Lower lobe of right lung (tissue), 2 donors: ENCODE measurements around the gene ZMIZ1. TPM values are rescaled to one million over a fixed set of nuclear protein-coding genes. Genes with fewer than 3 reads are reported as not detected.
"Not testable (repeated sequence)": the region's sequence is repeated elsewhere in the genome, so short reads cannot be mapped to it uniquely, and the experiment has no call there.

Experiments used
- ATAC-seq, 2 donors: fragments of 200-7000 bp; cut with Tn5 transposase; one replicate each; pipeline ENCODE4 v1.9.1; 2020 to 2022; ENCODE audit warnings: mild to moderate bottlenecking in 2 of 2, moderate library complexity in 2 of 2
- DNase-seq: peaks from one replicate; pipeline ENCODE4 v3.0.0-alpha.2; 2020
- H3K27ac ChIP-seq: fragments of 200-600 bp; one replicate; pipeline ENCODE4 v1.8.0; 2022
- H3K27me3 ChIP-seq: fragments of 200-600 bp; one replicate; pipeline ENCODE4 v1.8.0; 2022; ENCODE audit warnings: low read depth
- H3K36me3 ChIP-seq: fragments of 200-600 bp; one replicate; pipeline ENCODE4 v1.8.0; 2022; ENCODE audit warnings: mild to moderate bottlenecking
- H3K4me1 ChIP-seq: fragments of 200-600 bp; one replicate; pipeline ENCODE4 v1.8.0; 2022
- H3K4me3 ChIP-seq: fragments of 200-600 bp; one replicate; pipeline ENCODE4 v1.8.0; 2022; ENCODE audit warnings: mild to moderate bottlenecking
- H3K9me3 ChIP-seq: fragments of 200-600 bp; one replicate; pipeline ENCODE4 v1.8.0; 2022
- intact Hi-C: fragments of 100-400 bp; cut with DNase I; formaldehyde crosslinking; loops from one replicate; pipeline ENCODE4 v1.11.0; 2022
- total RNA-seq: library from RNA; stranded (reverse); fragmentation: NEBNext Ultra II Directional; extraction: Animal tissue kit (Norgen Biotek cat#: 25700); gene quantifications from one replicate; pipeline ENCODE4 v1.2.1, GENCODE V29; 2021
- TF ChIP-seq, protein P1 (sequence below): fragments of 200-600 bp; IDR thresholded peaks from one replicate; pipeline ENCODE4 v1.8.0; 2022; ENCODE audit warnings: antibody characterized with exemption, mild to moderate bottlenecking
- donor health status: DM: no; HTN: yes; CAD: no; lungs with severe emphysema.

ZMIZ1 gene
- total RNA-seq, 1 donor from 2014 or later, result 102 TPM

DNA sequence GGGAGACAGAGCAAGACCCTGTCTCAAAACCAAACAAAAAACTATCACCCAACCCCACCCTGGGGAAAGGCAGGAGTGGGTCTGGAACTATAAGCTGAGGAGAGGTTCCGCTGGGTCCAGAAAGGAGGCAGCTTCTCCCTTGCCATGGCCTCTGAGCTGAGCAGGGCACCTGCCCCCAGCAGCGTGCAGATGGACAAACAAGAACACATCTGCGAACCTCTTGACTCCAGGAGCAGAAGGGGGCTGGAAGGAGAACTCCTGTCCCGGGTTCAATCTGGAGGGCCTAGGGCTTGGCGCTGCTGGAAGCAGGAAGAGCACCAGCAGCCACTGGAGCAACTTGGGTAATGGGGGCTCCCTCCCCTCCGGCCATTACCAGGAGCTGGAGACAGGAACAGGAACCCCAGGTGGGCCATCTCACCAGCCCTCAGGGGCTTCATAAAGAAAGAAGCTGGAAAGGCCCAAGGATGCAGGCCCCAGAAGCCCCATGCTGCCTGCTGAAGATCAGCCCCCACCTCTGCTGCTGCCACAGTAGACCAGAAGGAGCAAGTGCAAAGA, 259.5 kb downstream of the ZMIZ1 start:
- ATAC-seq, result no peak
- no peak overlapping the region for H3K27ac ChIP-seq
- peaks cover 7% of the 10 kb centered on the region for H3K4me1 ChIP-seq
- no peak overlapping the region for H3K4me3 ChIP-seq
- TF ChIP-seq, protein P1, sequence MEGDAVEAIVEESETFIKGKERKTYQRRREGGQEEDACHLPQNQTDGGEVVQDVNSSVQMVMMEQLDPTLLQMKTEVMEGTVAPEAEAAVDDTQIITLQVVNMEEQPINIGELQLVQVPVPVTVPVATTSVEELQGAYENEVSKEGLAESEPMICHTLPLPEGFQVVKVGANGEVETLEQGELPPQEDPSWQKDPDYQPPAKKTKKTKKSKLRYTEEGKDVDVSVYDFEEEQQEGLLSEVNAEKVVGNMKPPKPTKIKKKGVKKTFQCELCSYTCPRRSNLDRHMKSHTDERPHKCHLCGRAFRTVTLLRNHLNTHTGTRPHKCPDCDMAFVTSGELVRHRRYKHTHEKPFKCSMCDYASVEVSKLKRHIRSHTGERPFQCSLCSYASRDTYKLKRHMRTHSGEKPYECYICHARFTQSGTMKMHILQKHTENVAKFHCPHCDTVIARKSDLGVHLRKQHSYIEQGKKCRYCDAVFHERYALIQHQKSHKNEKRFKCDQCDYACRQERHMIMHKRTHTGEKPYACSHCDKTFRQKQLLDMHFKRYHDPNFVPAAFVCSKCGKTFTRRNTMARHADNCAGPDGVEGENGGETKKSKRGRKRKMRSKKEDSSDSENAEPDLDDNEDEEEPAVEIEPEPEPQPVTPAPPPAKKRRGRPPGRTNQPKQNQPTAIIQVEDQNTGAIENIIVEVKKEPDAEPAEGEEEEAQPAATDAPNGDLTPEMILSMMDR, result no peak
- no peaks in the 10 kb centered on the region for H3K27me3 ChIP-seq
- H3K9me3 ChIP-seq, result no peaks in the 10 kb centered on the region
- DNase-seq, result peak; percentile 24
- intact Hi-C loops, result no loop called here
- H3K36me3 ChIP-seq, result no peaks in the 10 kb centered on the region

DNA sequence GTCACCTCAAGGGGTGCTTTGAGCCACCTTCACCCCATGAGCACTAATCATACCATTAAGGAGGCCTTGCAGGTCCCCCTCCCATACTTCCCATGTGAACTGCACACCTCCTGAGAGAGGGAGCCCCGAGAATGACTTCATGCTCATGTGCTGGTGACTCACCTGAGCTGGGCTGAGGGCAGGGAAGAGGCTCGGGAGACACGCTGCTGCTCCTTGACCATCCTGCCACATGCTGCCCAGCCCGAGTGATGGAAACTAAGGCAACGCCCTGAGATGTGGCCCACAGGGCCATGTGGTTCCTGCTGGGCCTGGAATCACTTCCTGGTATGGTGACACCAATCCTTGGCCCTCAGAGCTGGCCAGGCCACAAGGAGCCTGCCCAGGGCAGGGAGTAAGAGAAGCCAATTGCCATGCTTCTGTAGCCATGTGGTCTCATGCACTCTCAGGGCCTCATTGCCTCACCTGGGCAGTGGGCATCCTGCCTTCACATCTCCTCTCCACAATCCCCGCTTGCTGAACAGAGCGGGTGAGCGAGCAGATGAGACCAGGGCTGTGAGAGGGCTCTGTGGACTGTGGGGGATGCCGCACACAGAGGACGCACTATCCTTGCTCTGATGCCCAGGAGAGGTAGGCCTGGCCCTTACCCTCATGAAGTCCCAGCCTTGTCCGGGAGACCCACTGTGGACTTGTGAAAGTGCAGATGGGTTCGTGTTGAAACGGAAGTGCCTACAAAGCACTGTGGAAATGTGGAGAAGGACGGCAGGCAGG, 260.2 kb downstream of the ZMIZ1 start:
- intact Hi-C loops, result no loop called here
- DNase-seq, result peak; percentile 44
- Histone ChIP-seq H3K27me3 (no peaks in the 10 kb centered on the region), H3K4me1 (peaks cover under 1% of the 10 kb centered on the region), H3K4me3 (no peak overlapping the region), H3K9me3 (no peaks in the 10 kb centered on the region), H3K27ac (no peak overlapping the region), H3K36me3 (no peaks in the 10 kb centered on the region)
- ATAC-seq, result peak in 1 of 2 donors; percentile 40
- TF ChIP-seq, protein P1, result no peak

DNA sequence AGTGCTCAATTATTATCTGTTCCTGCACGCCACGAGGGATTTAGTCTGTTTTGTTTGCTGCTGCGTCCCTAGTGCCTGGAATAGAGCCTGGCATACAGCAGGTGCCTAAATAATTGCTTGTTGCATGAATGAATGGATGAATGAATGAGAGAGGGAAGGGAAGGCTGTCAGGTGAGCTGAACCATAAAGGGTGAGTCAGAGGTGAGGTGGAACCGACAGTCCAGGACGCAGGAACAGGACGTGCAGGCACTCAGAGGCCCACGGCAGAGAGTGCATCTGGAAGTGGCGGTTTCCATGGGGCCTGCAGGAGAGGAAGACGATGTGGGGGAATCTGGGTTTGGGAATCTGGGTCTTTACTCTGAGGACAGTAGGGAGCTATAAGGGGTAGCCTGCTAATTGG, 260.8 kb downstream of the ZMIZ1 start:
- Histone ChIP-seq H3K36me3 (no peaks in the 10 kb centered on the region), H3K9me3 (no peaks in the 10 kb centered on the region), H3K27ac (no peak overlapping the region), H3K4me1 (no peaks in the 10 kb centered on the region), H3K27me3 (no peaks in the 10 kb centered on the region), H3K4me3 (no peak overlapping the region)
- ATAC-seq, result no peak
- TF ChIP-seq, protein P1, result no peak
- intact Hi-C loops, result no loop called here
- peak; percentile 6 for DNase-seq

DNA sequence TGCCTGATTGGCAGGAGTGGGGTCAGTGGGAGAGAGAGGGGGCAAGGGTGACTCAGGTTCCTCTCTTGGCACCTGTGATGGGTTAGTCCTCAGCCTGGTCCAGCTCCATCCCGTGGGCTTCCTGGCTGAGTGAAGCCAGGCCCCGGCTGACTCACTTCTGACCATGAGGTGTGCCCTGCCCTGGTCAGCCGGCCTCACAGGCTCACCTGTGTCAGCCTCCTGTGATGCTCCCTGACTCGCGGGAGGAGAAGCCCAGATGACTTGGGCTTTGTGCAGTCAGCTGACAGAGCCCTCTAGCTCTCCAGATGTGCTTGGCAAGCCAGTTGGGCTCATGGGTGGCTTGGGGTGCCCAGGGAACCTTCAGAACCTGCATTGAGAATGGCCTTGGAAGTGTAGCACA, 262.5 kb downstream of the ZMIZ1 start:
- TF ChIP-seq, protein P1, result no peak
- H3K27me3 ChIP-seq, result no peaks in the 10 kb centered on the region
- no peak for ATAC-seq

DNA sequence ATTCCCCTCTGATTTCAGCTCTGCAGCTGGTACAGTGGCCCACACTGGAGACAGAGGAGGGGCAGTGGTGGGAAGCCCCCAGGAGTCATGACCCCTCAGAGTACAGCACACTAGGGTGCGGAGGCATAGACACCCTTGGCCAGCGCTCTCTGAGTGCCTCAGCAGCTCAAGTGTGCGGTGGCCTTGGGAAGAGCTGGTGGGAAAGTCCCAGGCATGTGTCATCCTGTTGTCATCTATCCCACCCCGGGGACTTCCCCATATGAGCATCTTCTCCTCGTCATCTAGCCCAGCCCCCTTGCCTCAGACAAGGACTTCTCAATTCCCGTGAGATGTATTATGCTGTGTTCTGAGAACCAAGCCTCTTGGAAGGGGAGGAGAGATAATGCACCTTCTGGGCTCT, 262.9 kb downstream of the ZMIZ1 start:
- H3K36me3 ChIP-seq, result no peaks in the 10 kb centered on the region
- H3K4me3 ChIP-seq, result no peak overlapping the region
- ATAC-seq (peak; percentile 34 to 45), DNase-seq (peak; percentile 55)
- H3K9me3 ChIP-seq, result no peaks in the 10 kb centered on the region
- H3K27me3 ChIP-seq, result no peaks in the 10 kb centered on the region
- no peak overlapping the region for H3K27ac ChIP-seq
- TF ChIP-seq, protein P1, result no peak
- H3K4me1 ChIP-seq, result no peaks in the 10 kb centered on the region
- intact Hi-C loops, result no loop called here

More for the DNA sequence above, 262.5 kb downstream of the ZMIZ1 start:
- Histone ChIP-seq H3K4me1 (no peaks in the 10 kb centered on the region), H3K9me3 (no peaks in the 10 kb centered on the region), H3K27ac (no peak overlapping the region), H3K36me3 (no peaks in the 10 kb centered on the region), H3K4me3 (no peak overlapping the region)
- peak; percentile 21 for DNase-seq
- intact Hi-C loops, result no loop called here

DNA sequence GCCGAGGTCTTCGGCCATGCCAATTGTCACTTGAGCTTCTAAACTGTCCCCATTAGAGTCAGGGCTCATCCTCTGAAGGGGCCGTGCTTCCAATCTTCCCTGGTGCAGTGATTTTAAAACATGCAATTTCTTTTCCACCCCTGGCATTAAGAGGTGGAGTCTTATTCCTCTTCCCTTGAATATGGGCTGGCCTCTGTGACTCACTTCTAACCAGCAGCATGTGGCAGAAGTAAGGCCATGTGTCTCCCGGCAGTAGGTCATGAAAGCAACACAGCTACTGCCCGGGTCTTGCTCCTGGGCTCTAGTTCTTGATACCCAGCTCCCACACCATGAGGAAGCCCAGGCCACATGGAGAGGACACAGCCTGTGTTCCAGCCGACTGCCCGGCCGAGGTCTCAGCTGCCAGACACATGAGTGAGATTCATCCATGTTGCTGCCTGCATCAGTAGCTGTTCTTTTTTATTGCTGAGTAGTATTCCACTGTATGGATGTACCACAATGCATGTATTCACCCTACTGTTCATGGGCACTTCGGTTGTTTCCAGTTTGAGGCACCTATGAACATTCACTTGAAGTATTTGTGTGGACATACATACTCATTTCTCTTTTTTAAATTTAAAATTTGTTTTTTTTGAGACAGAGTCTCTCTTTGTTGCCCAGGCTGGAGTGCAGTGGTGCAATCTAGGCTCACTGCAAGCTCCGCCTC, 264.0 kb downstream of the ZMIZ1 start:
- H3K27me3 ChIP-seq, H3K36me3 ChIP-seq, ATAC-seq, DNase-seq, H3K9me3 ChIP-seq, H3K4me1 ChIP-seq, H3K27ac ChIP-seq, H3K4me3 ChIP-seq, intact Hi-C loops: not testable (repeated sequence)
